ENCODE results near the gene ZNF780A.
"Not testable (repeated sequence)": the region's sequence is repeated elsewhere in the genome, so short reads cannot be mapped to it uniquely, and the experiment has no call there.

The ZNF780A gene

DNA sequence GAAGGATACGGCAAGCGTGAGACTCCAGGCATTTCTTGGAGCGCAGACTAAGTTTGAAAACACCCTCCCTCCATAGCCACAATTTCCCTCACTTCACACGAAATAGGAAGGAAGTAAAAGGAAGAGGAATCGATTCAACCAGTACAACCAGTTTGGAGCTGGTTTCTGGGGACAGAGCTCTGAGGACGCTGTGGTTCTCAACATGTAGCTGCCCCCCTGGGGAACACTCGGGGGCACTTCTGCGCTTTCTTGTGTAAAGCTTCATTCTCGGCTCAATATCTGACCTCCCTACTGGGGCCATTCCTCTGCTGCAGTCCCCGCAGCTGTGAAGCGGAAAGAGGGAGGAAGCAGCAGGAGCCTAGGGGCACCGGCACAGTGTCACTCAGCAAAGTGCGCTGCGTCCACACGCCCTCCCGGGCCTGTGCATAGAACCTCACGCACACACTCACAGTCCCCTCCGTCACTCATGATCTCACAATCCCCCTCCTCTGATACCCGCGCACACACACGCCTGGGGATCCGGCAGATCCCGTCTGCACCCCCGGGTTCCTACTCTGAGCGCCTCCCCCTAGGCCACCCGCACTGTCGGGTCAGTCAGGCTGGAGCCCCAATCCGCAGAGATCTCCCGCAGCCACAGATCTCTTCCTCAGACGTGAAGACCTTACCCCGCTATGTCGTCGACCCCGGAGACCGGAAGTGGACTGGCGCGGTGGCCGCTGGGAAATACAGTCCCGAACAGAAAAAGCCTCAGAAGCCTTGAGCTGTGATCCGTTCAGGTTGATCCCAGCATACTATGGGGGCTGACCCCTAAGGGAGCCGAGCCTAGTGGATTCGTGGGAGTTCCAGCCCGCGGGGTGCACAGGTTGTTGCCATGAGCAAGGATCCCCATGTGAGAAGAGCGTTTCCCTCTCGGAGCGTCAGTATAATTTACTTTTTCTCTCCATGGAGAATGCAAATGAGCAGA lies at the start of gene ZNF780A:
ZNF780A (minus strand) TSS at position 703 of the 964 bp plus-strand sequence. CDS start 6,190 bp downstream, outside the sequence.
- peak; percentile 58 to 64 for DNase-seq (ENCODE audit: low read depth in 1 of 2, low spot score in 1 of 2)

DNA sequence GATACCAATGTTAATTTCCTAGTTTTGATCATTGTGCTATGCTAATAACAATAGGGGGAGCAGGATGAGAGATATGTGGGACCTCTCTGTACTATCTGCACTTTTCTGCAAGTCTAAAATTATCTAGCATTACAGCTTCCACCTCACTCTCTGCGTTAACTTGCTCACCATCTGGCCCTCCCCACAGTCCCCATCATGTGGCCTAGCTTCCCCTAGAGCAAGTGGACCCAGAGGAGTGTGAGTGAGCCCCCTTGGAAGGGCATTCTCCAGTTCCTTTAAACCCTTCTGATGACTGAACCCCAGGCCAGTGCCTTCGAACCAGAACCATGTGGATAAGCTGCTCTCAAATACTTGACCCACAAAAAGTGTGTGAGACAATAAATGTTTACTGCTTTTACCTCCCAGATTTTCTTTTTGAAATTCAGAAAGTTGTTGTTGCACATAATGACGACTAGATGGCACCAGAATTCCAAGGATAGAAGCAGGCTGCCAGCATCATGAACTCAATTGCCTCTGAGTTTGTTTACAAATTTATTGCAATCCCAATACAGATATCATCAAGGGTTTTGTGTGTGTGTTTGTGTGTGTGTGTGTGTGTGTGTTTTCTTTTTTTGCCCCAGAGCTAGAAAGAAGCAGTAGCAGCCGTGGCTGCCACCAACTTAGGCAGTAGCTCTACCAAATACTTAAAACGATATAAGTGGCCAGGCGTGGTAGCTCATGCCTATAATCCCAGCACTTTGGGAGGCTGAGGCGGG lies 49.0 kb upstream of the ZNF780A start:
- DNase-seq (ENCODE audit: low read depth in 1 of 2, low spot score in 1 of 2), result no peak

DNA sequence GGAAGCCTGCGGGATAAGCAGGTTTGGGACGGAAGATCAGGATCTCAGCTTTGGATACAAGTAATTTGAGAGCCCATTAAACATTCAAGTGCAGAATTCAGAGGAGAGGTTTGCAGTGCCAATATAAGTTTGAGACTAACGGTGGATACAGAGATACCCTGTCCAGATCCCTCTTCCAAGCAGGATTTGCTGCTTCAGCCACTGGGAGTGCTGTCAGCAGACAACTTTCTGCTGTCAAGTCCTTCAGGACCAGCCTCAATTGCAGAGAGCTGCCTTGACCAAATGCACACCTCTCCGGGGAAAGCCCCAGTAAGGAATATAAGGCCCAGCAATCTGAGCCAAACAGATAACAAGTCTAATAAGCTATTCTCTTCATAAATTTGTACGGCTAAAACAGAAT lies 46.1 kb upstream of the ZNF780A start:
- DNase-seq (ENCODE audit: low read depth in 1 of 2, low spot score in 1 of 2), result no peak

DNA sequence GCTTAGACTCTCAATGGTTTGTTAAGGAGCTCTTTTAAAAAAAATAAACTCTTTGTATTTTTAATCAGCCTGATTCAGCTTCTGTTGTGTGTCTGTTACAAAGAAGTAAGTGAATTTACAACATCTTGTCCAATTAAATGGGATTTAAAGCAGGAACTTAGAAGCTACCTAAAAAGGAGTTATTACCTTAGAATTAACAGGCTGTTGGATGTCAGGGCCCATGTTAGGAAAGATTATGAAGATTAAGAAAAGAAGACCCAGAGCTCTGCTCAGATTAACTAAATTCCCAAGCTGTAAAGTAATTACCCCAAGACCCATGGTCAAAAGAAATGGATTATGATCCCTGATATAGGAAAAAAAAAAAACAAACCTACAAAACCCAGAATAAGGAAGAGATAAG lies 44.1 kb upstream of the ZNF780A start:
- DNase-seq (ENCODE audit: low read depth in 1 of 2, low spot score in 1 of 2), result no peak

DNA sequence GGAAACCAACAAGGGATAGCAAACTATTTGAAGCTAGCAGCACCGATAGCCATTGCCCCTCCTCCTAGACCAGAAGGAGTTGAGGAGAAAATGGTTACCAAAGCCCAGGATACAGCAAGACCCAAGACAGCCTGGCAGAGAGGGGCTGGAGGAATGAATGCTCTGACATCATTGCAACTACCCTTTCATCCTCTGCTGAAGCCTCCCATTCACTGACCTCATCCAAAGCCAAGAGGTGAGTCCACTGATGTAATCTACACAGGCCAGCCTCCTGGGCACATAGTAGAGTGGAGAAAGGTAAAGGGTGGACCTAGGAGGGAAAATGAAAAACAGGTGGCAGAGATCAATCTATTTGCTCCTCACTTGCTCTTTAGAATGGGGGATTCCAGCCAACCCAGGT lies 42.7 kb upstream of the ZNF780A start:
- no peak for DNase-seq (ENCODE audit: low read depth in 1 of 2, low spot score in 1 of 2)

DNA sequence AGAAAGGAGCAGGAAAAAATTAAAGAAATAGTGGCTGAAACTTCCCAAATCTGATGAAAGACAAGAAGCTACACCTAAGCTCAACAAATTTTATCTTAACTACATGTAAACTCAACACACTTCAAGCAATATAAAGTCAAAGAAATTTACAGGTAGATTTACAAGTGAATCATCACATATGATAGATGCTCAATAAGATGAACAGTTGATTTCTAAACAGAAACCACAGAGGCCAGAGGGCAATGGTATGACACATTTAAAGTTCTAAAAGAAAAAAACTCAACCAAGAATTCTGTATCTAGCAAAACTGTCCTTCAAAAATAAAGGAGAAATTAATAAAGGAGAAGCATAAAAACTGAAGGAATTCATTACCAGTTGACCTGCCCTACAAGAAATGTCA lies 39.3 kb upstream of the ZNF780A start:
- DNase-seq (ENCODE audit: low read depth in 1 of 2, low spot score in 1 of 2), result no peak

DNA sequence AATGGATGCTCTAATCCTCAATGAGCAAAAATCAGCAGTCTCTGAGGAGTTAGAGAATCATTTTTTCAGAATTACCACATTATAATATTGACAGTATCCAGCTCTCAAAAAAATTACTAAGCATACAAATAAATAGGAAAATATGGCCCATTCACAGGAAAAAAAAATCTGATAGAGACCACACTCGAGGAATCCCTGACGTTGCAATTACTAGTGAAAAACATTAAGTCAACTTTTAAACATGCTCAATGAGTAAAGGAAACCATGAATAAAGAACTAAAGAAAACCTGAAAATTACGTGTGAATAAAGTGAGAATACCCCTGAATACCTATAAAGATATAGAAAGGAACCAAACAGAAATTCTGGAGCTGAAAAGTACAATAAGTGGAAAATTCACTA lies 38.7 kb upstream of the ZNF780A start:
- DNase-seq (ENCODE audit: low read depth in 1 of 2, low spot score in 1 of 2), result no peak

DNA sequence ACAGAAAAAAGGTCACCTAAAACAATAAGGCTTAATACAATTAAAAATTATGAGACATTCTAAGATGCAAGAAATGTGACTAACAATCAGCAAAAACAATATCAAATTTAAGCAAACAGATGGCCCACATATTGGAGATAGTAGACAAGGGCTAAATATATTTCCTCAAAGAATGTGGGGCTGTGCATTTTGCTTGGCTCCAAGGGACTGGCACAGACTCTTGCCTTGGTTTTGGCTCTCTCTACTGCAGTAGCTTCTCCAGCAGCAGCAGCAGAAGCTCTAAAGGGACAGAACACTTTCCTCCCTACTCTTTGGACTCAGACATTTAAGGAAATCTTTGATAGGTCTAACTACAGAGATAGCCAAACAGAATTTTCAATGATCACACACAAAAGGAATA lies 38.2 kb upstream of the ZNF780A start:
- no peak for DNase-seq (ENCODE audit: low read depth in 1 of 2, low spot score in 1 of 2)

DNA sequence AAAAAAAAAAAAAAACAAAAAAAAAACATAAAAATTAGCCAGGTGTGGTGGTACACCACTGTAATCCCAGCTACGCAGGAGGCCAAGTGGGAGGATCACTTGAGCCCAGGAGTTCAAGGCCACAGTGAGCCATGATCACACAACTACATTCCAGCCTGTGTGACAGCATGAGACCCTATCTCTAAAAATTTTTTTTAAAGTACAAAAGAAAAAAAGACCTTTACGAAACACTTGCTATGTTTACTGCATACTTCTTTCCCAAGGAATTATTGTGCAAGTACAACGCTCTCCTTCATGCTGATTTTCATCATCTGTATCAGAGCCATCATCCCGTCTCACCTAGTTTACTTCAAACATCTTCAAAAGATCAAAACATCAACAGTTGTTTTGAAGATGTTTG lies 28.6 kb upstream of the ZNF780A start:
- DNase-seq (ENCODE audit: low read depth in 1 of 2, low spot score in 1 of 2), result no peak

DNA sequence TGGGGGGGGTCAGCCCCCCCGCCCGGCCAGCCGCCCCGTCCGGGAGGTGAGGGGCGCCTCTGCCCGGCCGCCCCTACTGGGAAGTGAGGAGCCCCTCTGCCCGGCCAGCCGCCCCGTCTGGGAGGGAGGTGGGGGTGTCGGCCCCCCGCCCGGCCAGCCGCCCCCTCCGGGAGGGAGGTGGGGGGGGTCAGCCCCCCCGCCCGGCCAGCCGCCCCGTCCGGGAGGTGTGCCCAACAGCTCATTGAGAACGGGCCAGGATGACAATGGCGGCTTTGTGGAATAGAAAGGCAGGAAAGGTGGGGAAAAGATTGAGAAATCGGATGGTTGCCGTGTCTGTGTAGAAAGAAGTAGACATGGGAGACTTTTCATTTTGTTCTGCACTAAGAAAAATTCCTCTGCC lies 27.9 kb upstream of the ZNF780A start:
- DNase-seq (ENCODE audit: low read depth in 1 of 2, low spot score in 1 of 2), result not testable (repeated sequence)

DNA sequence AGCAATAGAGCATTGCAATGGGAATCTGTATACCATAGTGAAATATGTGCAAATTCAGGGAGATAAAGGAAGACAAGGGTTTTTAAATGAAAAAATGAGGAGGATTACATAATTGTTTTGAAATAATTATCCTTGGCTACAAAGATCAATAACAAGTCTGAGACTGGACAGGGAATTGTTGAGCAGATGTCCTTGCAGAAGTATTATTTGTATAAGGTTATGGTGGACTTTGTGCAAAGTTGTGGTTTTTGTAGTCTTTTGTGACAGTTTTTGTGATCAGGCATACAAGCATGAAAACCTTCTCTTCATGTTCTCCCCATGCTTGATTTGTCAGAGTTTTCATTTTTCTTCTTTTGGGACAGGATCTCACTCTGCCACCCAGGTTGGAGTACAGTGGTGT lies 25.3 kb upstream of the ZNF780A start:
- DNase-seq (ENCODE audit: low read depth in 1 of 2, low spot score in 1 of 2), result no peak

DNA sequence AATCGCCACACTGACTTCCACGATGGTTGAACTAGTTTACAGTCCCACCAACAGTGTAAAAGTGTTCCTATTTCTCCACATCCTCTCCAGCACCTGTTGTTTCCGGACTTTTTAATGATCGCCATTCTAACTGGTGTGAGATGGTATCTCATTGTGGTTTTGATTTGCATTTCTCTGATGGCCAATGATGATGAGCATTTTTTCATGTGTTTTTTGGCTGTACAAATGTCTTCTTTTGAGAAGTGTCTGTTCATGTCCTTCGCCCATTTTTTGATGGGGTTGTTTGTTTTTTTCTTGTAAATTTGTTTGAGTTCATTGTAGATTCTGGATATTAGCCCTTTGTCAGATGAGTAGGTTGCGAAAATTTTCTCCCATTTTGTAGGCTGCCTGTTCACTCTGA lies 23.4 kb upstream of the ZNF780A start:
- not testable (repeated sequence) for DNase-seq (ENCODE audit: low read depth in 1 of 2, low spot score in 1 of 2)

DNA sequence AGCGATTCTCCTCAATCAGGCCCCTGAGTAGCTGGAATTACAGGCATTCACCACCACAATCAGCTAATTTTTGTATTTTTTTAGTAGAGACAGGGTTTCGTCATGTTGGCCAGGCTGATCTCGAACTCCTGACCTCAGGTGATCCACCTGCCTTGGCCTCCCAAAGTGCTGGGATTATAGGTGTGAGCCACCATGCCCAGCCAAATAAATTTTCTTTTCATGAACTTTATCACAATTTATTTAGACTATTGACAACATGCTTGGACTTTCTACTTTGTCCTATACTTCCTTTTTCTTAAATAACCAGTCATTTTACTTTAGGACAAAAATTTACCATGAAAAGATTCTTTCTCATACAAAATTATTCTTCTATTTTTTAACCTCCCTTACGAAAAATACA lies 21.5 kb upstream of the ZNF780A start:
- DNase-seq (ENCODE audit: low read depth in 1 of 2, low spot score in 1 of 2), result not testable (repeated sequence)

DNA sequence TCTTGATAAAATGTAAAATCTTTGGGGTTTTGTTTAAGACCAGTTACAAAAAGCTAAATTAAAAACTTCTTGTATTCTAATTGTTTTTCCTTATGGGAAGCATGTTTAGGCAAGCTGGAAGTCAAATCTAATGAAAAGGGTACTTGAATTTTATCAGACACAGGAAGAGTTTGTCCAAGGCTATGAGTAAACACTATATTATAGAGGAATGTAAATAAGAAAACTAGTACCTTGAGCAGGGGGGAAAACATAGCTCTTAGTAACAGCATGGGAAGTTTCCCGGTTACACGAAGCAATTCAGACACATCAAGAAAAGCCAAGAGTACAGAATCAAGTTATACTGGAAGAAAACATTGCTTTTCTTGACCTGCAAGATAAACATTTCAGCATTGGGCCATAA lies 19.8 kb upstream of the ZNF780A start:
- DNase-seq (ENCODE audit: low read depth in 1 of 2, low spot score in 1 of 2), result no peak

DNA sequence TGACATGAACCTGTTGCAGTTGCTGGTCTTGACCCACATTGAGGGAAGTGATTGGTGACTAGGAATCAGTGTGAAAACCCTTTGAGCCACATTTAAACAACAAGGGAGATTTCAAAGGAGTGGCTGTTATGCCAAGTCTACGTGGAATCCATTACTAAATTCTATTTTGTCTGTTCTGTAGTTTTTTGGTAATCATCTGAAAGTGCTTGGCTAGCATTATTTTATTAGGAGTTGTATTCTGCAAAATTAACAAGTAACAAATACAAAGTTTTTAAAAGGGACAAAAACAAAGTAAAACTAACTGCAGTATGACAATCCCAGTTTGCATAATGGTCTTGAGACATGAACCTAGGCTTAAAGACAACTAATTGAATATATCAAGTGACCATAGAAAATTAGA lies 14.0 kb upstream of the ZNF780A start:
- no peak for DNase-seq (ENCODE audit: low read depth in 1 of 2, low spot score in 1 of 2)

DNA sequence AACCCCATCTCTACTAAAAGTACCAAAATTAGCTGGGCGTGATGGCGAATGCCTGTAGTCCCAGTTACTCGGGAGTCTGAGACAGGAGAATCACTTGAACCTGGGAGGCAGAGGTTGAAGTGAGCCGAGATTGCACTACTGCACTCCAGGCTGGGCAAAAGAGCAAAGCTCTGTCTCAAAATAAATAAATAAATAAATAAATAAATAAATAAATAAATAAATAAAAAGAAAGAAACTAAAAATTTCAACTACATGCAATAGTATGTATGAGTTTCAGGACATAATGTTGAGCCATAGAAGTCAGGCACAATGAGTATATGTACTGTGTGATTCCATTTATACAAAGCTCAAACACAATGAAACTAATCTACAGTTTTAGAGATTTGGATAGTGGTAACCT lies 12.9 kb upstream of the ZNF780A start:
- DNase-seq (ENCODE audit: low read depth in 1 of 2, low spot score in 1 of 2), result no peak

DNA sequence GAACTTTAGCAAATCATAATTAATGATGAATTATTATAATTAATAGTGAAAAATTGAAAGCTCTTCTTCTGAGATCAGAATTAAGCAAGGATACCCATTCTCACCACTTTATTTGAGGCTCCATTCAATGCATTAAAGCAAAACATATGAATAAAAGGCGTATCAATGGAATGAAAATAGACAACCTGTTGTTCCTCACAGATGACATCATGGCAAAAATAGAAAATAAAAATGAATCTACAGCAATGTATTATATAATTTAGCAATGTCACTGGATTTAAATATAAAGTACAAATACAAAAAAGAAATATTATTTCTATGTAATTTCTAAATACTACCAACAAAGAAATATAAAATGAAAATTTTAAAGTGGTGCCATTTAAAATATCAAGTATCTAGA lies 11.1 kb upstream of the ZNF780A start:
- no peak for DNase-seq (ENCODE audit: low read depth in 1 of 2, low spot score in 1 of 2)

DNA sequence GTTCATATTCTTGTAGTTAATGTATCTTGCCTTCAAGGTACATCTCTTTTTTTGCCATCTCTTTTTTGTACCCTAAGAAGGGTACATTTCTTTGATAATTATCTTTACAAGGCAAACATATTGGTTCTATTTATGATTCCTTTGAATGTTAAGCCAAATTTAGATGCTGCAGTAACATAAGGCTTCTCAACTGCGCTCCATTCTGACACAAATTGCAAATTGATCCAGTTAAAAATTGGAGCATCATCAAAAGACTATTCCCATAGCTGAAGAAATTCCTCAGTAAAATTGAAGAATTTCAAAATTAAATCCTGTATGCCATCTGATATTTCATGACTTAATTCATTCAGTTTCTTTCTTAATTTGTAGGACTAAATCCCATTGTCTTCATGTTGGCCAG lies 2.7 kb upstream of the ZNF780A start:
- DNase-seq (ENCODE audit: low read depth in 1 of 2, low spot score in 1 of 2), result no peak

DNA sequence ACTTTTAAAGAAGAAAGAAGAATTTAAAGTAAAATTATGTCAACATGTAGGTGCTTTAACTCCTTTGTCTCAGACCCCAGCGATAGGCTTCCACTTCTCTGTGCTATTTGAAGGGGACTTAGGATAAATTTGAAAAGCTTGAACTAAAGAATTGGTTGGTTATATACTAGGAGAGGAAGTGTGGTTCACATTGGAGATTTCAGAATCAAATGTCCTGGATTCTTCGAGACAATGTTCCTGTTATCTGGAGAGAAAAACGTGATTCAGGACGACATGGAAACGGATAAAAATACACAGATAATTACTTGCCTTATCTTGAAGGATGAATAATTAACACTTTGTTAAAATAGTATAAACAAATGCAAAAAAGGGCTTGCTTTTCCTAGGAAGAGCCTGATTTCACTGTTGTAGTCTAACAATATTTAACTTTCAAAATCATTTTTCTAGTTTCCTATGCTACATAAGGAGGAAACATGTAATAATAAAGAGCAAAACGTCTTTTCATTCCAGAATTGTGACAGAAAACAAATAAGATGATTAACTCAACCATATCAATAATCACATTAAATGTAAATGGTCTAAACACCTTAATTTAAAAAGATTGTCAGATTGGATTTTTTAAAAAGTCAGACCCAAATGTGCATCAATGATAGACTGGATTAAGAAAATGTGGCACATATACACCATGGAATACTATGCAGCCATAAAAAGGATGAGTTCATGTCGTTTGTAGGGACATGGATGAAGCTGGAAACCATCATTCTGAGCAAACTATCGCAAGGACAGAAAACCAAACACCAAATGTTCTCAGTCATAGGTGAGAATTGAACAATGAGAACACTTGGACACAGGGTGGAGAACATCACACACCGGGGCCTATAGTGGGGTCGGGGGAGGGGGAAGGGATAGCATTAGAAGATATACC lies 724 bp upstream of the ZNF780A start:
- no peak for DNase-seq (ENCODE audit: low read depth in 1 of 2, low spot score in 1 of 2)

DNA sequence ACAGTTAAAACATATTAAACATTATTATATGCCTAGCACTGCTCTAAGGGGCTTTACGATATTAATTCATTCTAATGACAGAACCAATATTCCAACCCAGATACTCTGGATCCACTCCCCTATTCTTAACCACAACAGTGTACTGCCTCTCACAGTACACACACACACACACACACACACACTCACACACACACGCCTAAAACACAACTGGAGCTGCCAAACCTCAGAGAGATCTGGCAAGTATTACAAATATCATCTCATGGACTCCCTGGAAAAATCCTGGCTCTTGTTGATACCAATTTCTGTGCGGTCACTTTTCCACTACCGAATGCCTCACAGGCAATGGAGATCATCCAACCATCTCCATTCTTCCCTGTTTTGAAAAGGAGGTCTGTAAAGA lies 1.3 kb downstream of the ZNF780A start:
- DNase-seq (ENCODE audit: low read depth in 1 of 2, low spot score in 1 of 2), result no peak

All from stimulated activated CD4-positive, alpha-beta T cell treated with anti-CD3 and anti-CD28 coated beads, Interleukin-15, amount 100 ng/mL, for 1 hour (primary cell).